GM12878 (cell line): Measurements from ENCODE around the gene TKFC. TPM values are rescaled to one million over a fixed set of nuclear protein-coding genes. Genes with fewer than 3 reads are reported as not detected.

Experiments
- CTCF ChIP-seq, 3 experiments: IDR thresholded peaks in 2 of 3; conservative IDR thresholded peaks in 1 of 3; 2 replicates each; pipeline ENCODE4 v1.5.1; 2011; ENCODE audit warnings: low read depth in 3 of 3, low read length in 3 of 3, mild to moderate bottlenecking in 3 of 3, control low read depth in 2 of 3, moderate library complexity in 2 of 3, inconsistent platforms in 1 of 3, mixed read lengths in 1 of 3; ENCODE audit not compliant: control insufficient read depth in 2 of 3, insufficient read depth in 1 of 3; ENCODE audit errors: extremely low read depth in 1 of 3
- POLR2A ChIP-seq: IDR thresholded peaks from 2 replicates; pipeline ENCODE4 v1.6.1; 2011; ENCODE audit warnings: low read depth, mild to moderate bottlenecking, low read length
- SPI1 ChIP-seq: IDR thresholded peaks from 2 replicates; pipeline ENCODE4 v1.6.1; 2011; ENCODE audit warnings: low read depth, mild to moderate bottlenecking, low read length, moderate library complexity, borderline replicate concordance; ENCODE audit not compliant: insufficient read depth
- ZNF592 ChIP-seq: fragments of 450-650 bp; IDR thresholded peaks from 2 replicates; pipeline ENCODE4 v1.6.1; 2017; ENCODE audit warnings: mild to moderate bottlenecking, moderate library complexity
- polyA plus RNA-seq, 11 experiments: library from polyadenylated mRNA; depleted of rRNA in 4 of 11; unstranded in 6 of 11; stranded (reverse) in 5 of 11; fragments of >200 nt; fragmentation: Nextera tagmentation in 4 of 11; fragmentation: Illumina TruSeq in 1 of 11; extraction: Ambion mirVana in 4 of 11; extraction: Trizol in 1 of 11; gene quantifications; 1 replicate in 1 of 11; 2 replicates in 10 of 11; pipeline versions ENCODE4 v1.2.1 to v1.2.3, GENCODE V29; 2011 to 2016; ENCODE audit warnings: inconsistent platforms in 2 of 11, missing spikeins in 2 of 11, low read depth in 1 of 11
- total RNA-seq, 4 experiments: library from RNA; depleted of rRNA in 3 of 4; stranded (reverse); fragments of >200 nt in 3 of 4; fragmentation: Illumina TruSeq in 1 of 4; extraction: Trizol in 1 of 4; gene quantifications; 2 replicates each; pipeline versions ENCODE4 v1.2.1 to v1.2.3, GENCODE V29; 2013 to 2021

The TKFC gene
- total and polyA plus RNA-seq, 10 of the 15 experiments (the other 5 are each of a cell fraction or from before 2014, with no cell fraction given): 2.4 to 113 (median 59.0) TPM

DNA sequence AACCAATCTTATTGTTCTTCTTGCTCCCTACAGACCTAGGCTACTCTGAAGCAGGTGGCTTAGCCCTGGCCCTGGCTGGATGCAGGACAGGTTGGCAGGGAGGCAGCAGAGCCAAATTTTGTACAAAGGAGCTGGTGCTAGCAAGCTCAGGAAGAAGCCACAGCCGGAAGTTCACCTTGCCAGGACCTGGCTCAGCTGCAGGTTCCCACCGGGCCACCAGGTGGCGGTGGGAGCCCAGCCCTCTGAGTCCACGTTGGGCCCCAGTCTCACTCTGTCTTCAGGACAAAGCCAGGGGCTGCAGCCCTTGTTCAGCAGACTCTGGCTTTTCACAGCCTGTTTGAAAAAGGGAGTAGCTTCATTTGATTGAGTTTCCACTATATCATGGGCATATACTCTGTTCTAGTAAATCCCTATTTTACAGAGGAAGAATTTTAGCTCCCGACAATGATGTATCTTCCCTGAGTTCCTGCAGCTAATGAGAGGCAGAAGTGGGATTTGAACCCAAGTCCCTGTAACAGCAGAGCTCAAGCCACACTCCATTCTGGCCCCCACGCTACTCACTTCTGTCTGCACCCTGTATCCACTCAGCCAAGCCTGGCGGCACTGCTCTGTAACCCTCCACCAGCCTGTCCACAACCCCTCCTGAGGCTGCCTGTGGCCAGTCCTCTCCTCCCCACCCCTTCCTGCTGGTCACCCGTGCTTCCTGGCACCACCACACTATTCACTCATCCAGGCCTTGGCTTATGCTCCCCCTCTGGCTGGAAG is 3.3 kb downstream of the TKFC start (continued):
- TF ChIP-seq ZNF592: 0 out of 2 replicates have a peak, but pooled peaks have one; percentile 54
- TF ChIP-seq SPI1: no peak
- TF ChIP-seq POLR2A: peak; percentile 48; the same call in 1 of the 2 replicates
- TF ChIP-seq CTCF (IDR thresholded peaks at IDR 0.05 in 2 of 3, conservative IDR thresholded peaks at IDR 0.05 in 1 of 3; ENCODE audit: control insufficient read depth in 2 of 3, extremely low read depth in 1 of 3, insufficient read depth in 1 of 3, low read depth in 3 of 3, low read length in 3 of 3): peak; percentile 99
